ENCODE results near the gene ABHD8. TPM values are rescaled to one million over a fixed set of nuclear protein-coding genes. Genes with fewer than 3 reads are reported as not detected.

The ABHD8 gene
- total and polyA plus RNA-seq, 2 of the 13 experiments (the other 11 are each of a cell fraction or from before 2014, with no cell fraction given): 6.3 to 7.2 TPM

- peak; percentile 100 for TF ChIP-seq ZNF142 (CRISPR knock-in tag; IDR thresholded peaks at IDR 0.05)
- TF ChIP-seq ETV6 (CRISPR knock-in tag; conservative IDR thresholded peaks at IDR 0.05): no peak
- TF ChIP-seq NFIC (IDR thresholded peaks at IDR 0.05; ENCODE audit: low read length): no peak
- no peak for TF ChIP-seq THAP9 (CRISPR knock-in tag; IDR thresholded peaks at IDR 0.05; ENCODE audit: borderline replicate concordance)
- peak; percentile 52; the same call in 1 of the 2 replicates for TF ChIP-seq SOX5 (CRISPR knock-in tag; IDR thresholded peaks at IDR 0.05; ENCODE audit: borderline replicate concordance)
- 0 out of 2 replicates have a peak, but pooled peaks have one; percentile 22 for TF ChIP-seq ZBTB10 (CRISPR knock-in tag; IDR thresholded peaks at IDR 0.05; ENCODE audit: borderline replicate concordance)
- no peak for TF ChIP-seq ZNF629 (CRISPR knock-in tag; conservative IDR thresholded peaks at IDR 0.05)
- TF ChIP-seq TBX3 (IDR thresholded peaks at IDR 0.05; ENCODE audit: borderline replicate concordance): no peak
- 0 out of 2 replicates have a peak, but pooled peaks have one; percentile 13 for TF ChIP-seq ARID3A (IDR thresholded peaks at IDR 0.05; ENCODE audit: low read depth, low read length)
- no peak for TF ChIP-seq HNRNPLL (IDR thresholded peaks at IDR 0.05; ENCODE audit: low read depth, low read length, poor library complexity, severe bottlenecking)
- no peak for TF ChIP-seq ZNF670 (CRISPR knock-in tag; IDR thresholded peaks at IDR 0.05; ENCODE audit: borderline replicate concordance)
- no peak for TF ChIP-seq SETDB1 (CRISPR knock-in tag; IDR thresholded peaks at IDR 0.05; ENCODE audit: borderline replicate concordance)
Observed at GRCh38 chr19:17334414-17335409, 31.5 kb upstream of the ABHD8 start, which contains the start of gene ANO8 (continued).
